Osteocyte (in vitro differentiated cells): Measurements from ENCODE around the gene POMGNT2. TPM values are rescaled to one million over a fixed set of nuclear protein-coding genes. Genes with fewer than 3 reads are reported as not detected.
A peak's percentile ranks its signal among the peaks of the same experiment; 100 is the strongest.

Experiments
- DNase-seq: peaks from one replicate; pipeline ENCODE4 v3.0.0; 2021; ENCODE audit warnings: mixed read lengths; ENCODE audit not compliant: unreplicated experiment; ENCODE audit errors: extremely low spot score
- H3K27ac Mint-ChIP-seq: one replicate; pipeline ENCODE4 v1.8.0; 2021; ENCODE audit warnings: mild to moderate bottlenecking, mixed read lengths; ENCODE audit not compliant: unreplicated experiment
- H3K27me3 Mint-ChIP-seq: one replicate; pipeline ENCODE4 v1.8.0; 2021; ENCODE audit warnings: mixed read lengths; ENCODE audit not compliant: unreplicated experiment
- H3K36me3 Mint-ChIP-seq: one replicate; pipeline ENCODE4 v1.8.0; 2021; ENCODE audit warnings: mixed read lengths; ENCODE audit not compliant: unreplicated experiment
- H3K4me1 Mint-ChIP-seq: one replicate; pipeline ENCODE4 v1.8.0; 2021; ENCODE audit warnings: mixed read lengths; ENCODE audit not compliant: unreplicated experiment
- H3K4me3 Mint-ChIP-seq: one replicate; pipeline ENCODE4 v1.8.0; 2021; ENCODE audit warnings: mild to moderate bottlenecking, moderate library complexity, mixed read lengths; ENCODE audit not compliant: unreplicated experiment
- H3K9me3 Mint-ChIP-seq: one replicate; pipeline ENCODE4 v1.8.0; 2021; ENCODE audit warnings: mixed read lengths; ENCODE audit not compliant: unreplicated experiment
- CTCF ChIP-seq: fragments of 200-600 bp; sonication (generic); IDR thresholded peaks from 2 replicates; pipeline ENCODE4 v1.5.0; 2021; ENCODE audit warnings: antibody characterized with exemption, mild to moderate bottlenecking, moderate library complexity
- total RNA-seq: library from RNA; stranded (reverse); gene quantifications from 2 replicates; pipeline ENCODE4 v1.2.1, GENCODE V29; 2021

POMGNT2 gene
- total RNA-seq, 1 donor from 2014 or later: 16.1 TPM

GRCh38 chr3:43032646-43033628 is 72.9 kb downstream of the POMGNT2 start:
- Mint-ChIP-seq H3K9me3 (no peaks in the 10 kb centered on the region), H3K4me3 (no peak overlapping the region), H3K36me3 (no peaks in the 10 kb centered on the region), H3K27me3 (peaks cover 2% of the 10 kb centered on the region), H3K27ac (no peak overlapping the region), H3K4me1 (no peaks in the 10 kb centered on the region)
- no peak for TF ChIP-seq CTCF
- peak; percentile 82 for DNase-seq

- H3K27ac Mint-ChIP-seq: no peak overlapping the region
- no peak overlapping the region for H3K4me3 Mint-ChIP-seq
- no peaks in the 10 kb centered on the region for H3K36me3 Mint-ChIP-seq
- no peak for TF ChIP-seq CTCF
- H3K4me1 Mint-ChIP-seq: no peaks in the 10 kb centered on the region
- H3K9me3 Mint-ChIP-seq: no peaks in the 10 kb centered on the region
- no peak for DNase-seq
- H3K27me3 Mint-ChIP-seq: peaks cover 4% of the 10 kb centered on the region
These were observed 73.9 kb downstream of the POMGNT2 start for GRCh38 chr3:43031889-43032545.

- peak; percentile 36 for DNase-seq
- Mint-ChIP-seq H3K36me3 (no peaks in the 10 kb centered on the region), H3K4me1 (no peaks in the 10 kb centered on the region), H3K27ac (no peak overlapping the region), H3K27me3 (peaks cover 3% of the 10 kb centered on the region), H3K4me3 (no peak overlapping the region), H3K9me3 (no peaks in the 10 kb centered on the region)
- no peak for TF ChIP-seq CTCF
These were observed 74.4 kb downstream of the POMGNT2 start for GRCh38 chr3:43031485-43031884.

- Mint-ChIP-seq H3K4me3 (no peak overlapping the region), H3K4me1 (no peaks in the 10 kb centered on the region), H3K27me3 (peaks cover 8% of the 10 kb centered on the region), H3K36me3 (no peaks in the 10 kb centered on the region), H3K9me3 (no peaks in the 10 kb centered on the region), H3K27ac (no peak overlapping the region)
- no peak for TF ChIP-seq CTCF
- peak; percentile 75 for DNase-seq
These were observed 75.5 kb downstream of the POMGNT2 start for GRCh38 chr3:43030162-43030935.

Other genes with a start within 250 kb of the POMGNT2 start
- not detected in 2 replicates for gene CYP8B1, start 230.2 kb downstream of the POMGNT2 start, total RNA-seq
- gene ZNF662, start 199.9 kb downstream of the POMGNT2 start, total RNA-seq: not detected in 2 replicates
- not detected in 2 replicates for gene GASK1A, start 126.8 kb downstream of the POMGNT2 start, total RNA-seq
- gene SNRK, start 180.5 kb upstream of the POMGNT2 start, total RNA-seq: 25.9 and 29.2 TPM in 2 replicates